K562 (cell line): ENCODE measurements around the gene EDDM13. TPM values are rescaled to one million over a fixed set of nuclear protein-coding genes. Genes with fewer than 3 reads are reported as not detected.
A peak's percentile ranks its signal among the peaks of the same experiment; 100 is the strongest.

ENCODE experiments used
- ARNT ChIP-seq, 2 experiments: fragments of 450-650 bp; IDR thresholded peaks; 2 replicates each; pipeline ENCODE4 v1.6.1; 2016; ENCODE audit warnings: mild to moderate bottlenecking in 1 of 2
- C11orf30 ChIP-seq: fragments of 450-650 bp; IDR thresholded peaks from 2 replicates; pipeline ENCODE4 v1.6.1; 2016; ENCODE audit warnings: low read depth, mild to moderate bottlenecking
- CREB3L1 ChIP-seq: fragments of 450-650 bp; IDR thresholded peaks from 2 replicates; pipeline ENCODE4 v1.6.1; 2014; ENCODE audit warnings: low read depth, mild to moderate bottlenecking, moderate library complexity, borderline replicate concordance
- HMG20B ChIP-seq: fragments of 250-450 bp; sonication (Bioruptor Pico); IDR thresholded peaks from 2 replicates; pipeline ENCODE4 v1.5.0; 2021; ENCODE audit warnings: mild to moderate bottlenecking
- HNRNPLL ChIP-seq: fragments of 200-400 bp; formaldehyde crosslinking; IDR thresholded peaks from 2 replicates; pipeline ENCODE4 v1.6.1; 2017; ENCODE audit warnings: low read length, low read depth, mild to moderate bottlenecking; ENCODE audit not compliant: poor library complexity, severe bottlenecking
- KLF13 ChIP-seq: fragments of 450-650 bp; IDR thresholded peaks from 2 replicates; pipeline ENCODE4 v1.6.1; 2016; ENCODE audit warnings: missing genetic modification characterization, low read depth, mild to moderate bottlenecking, missing compliant biosample characterization, moderate library complexity, borderline replicate concordance
- MAFK ChIP-seq: IDR thresholded peaks from 2 replicates; pipeline ENCODE4 v1.6.1; 2011; ENCODE audit warnings: low read length, improper control_type of control experiment
- MYBL2 ChIP-seq, 2 experiments: fragments of 450-650 bp in 1 of 2; sonication (generic) in 1 of 2; formaldehyde crosslinking in 1 of 2; IDR thresholded peaks; 2 replicates each; pipeline versions ENCODE4 v1.6.1 to v1.8.1; 2017 to 2022; ENCODE audit warnings: borderline replicate concordance in 1 of 2, inconsistent platforms in 1 of 2, low read depth in 1 of 2, mild to moderate bottlenecking in 1 of 2, missing genetic modification reagents in 1 of 2, moderate library complexity in 1 of 2
- NFIC ChIP-seq: fragments of 450-650 bp; IDR thresholded peaks from 2 replicates; pipeline ENCODE4 v1.6.1; 2017; ENCODE audit warnings: mild to moderate bottlenecking, inconsistent platforms
- SMARCC2 ChIP-seq: fragments of 450-650 bp; IDR thresholded peaks from 2 replicates; pipeline ENCODE4 v1.6.1; 2017; ENCODE audit warnings: antibody characterized with exemption, moderate library complexity, mild to moderate bottlenecking, low read depth
- TBP ChIP-seq: optimal IDR thresholded peaks from 2 replicates; pipeline ENCODE3; 2011; ENCODE audit warnings: low read depth, low read length, improper control_type of control experiment
- ZMIZ1 ChIP-seq, 2 experiments: fragments of 150-350 bp in 1 of 2; IDR thresholded peaks; 2 replicates each; pipeline ENCODE4 v1.6.1; 2012 to 2016; ENCODE audit warnings: low read depth in 2 of 2, low read length in 2 of 2, mild to moderate bottlenecking in 1 of 2, moderate library complexity in 1 of 2
- ZNF395 ChIP-seq: fragments of 200-800 bp; sonication (Bioruptor generic); IDR thresholded peaks from 2 replicates; pipeline ENCODE4 v1.6.1; 2017; ENCODE audit warnings: missing genetic modification characterization, missing compliant biosample characterization
- ZNF445 ChIP-seq: fragments of 250-450 bp; sonication (Bioruptor Pico); IDR thresholded peaks from 2 replicates; pipeline ENCODE4 v1.4.0; 2020; ENCODE audit warnings: low read depth, mild to moderate bottlenecking, moderate library complexity
- polyA plus RNA-seq, 8 experiments: library from polyadenylated mRNA; depleted of rRNA in 4 of 8; stranded (reverse) in 5 of 8; unstranded in 3 of 8; fragments of >200 nt; fragmentation: Nextera tagmentation in 2 of 8; fragmentation: Illumina TruSeq in 1 of 8; extraction: Ambion mirVana in 2 of 8; extraction: Trizol in 1 of 8; gene quantifications; 2 replicates each; pipeline versions ENCODE4 v1.2.1 to v1.2.3, GENCODE V29; 2011 to 2014; ENCODE audit warnings: inconsistent platforms in 1 of 8, missing spikeins in 1 of 8
- total RNA-seq, 7 experiments: library from RNA; depleted of rRNA in 6 of 7; stranded (reverse); fragments of >200 nt in 6 of 7; fragmentation: Illumina TruSeq in 2 of 7; extraction: Trizol in 2 of 7; gene quantifications; 2 replicates each; pipeline versions ENCODE4 v1.2.1 to v1.2.3, GENCODE V29; 2011 to 2021; ENCODE audit warnings: low replicate concordance in 1 of 7
- TF ChIP-seq, protein P1 (sequence below): fragments of 250-450 bp; sonication (Bioruptor Pico); IDR thresholded peaks from 2 replicates; pipeline ENCODE4 v1.8.0; 2022; ENCODE audit warnings: inconsistent platforms
- TF ChIP-seq, protein P2 (sequence below), 2 experiments: fragments of 200-800 bp in 1 of 2; sonication (Bioruptor generic) in 1 of 2; sonication (generic) in 1 of 2; formaldehyde crosslinking in 1 of 2; IDR thresholded peaks in 1 of 2; conservative IDR thresholded peaks in 1 of 2; 2 replicates each; pipeline versions ENCODE4 v1.5.0 to v1.6.1; 2016 to 2020; ENCODE audit warnings: missing compliant biosample characterization in 1 of 2, missing genetic modification characterization in 1 of 2, missing genetic modification reagents in 1 of 2

EDDM13 gene
- total and polyA plus RNA-seq, 9 of the 15 experiments (the other 6 are each of a cell fraction or from before 2014, with no cell fraction given): 2.0 to 7.7 (median 4.1) TPM

DNA sequence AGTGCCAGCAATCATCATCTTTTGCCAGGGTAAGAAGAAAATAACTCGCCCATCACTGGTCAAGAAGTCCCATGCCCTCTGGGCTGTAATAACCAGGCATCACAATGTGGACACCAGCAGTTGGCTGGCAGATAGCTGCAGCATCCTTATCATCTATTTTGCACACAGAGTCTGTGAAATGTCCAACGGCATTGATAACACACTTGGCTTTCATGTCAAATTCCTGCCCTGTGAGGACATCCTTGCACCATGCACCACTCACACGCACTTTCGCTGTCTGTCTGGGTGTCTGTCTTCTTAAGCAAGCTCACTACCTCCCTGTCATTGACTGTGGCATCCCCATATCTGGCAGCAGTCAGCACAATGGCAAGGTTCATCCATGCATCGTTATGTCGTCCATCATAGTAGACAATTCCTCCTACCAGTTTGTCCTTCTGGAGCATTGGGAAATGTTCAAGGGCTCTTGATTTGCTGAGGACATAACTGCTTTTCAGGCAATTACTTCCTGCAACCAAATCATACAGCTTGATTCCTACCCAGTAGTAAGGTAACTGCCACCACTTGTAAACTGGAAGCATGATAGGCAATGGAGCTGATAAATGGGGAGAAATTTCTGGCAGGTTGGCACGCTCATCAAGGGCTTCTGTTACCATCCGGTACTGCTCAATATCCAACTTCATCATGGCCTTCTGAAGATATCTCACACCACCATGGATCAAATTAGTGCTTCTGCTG lies 48.9 kb downstream of the EDDM13 start (continued):
- peak in 1 of 2 experiments; percentile 61; a peak in 1 of 4 replicates for TF ChIP-seq ZMIZ1 (IDR thresholded peaks at IDR 0.05; ENCODE audit: low read depth in 2 of 2, low read length in 2 of 2)
- TF ChIP-seq, protein P1, sequence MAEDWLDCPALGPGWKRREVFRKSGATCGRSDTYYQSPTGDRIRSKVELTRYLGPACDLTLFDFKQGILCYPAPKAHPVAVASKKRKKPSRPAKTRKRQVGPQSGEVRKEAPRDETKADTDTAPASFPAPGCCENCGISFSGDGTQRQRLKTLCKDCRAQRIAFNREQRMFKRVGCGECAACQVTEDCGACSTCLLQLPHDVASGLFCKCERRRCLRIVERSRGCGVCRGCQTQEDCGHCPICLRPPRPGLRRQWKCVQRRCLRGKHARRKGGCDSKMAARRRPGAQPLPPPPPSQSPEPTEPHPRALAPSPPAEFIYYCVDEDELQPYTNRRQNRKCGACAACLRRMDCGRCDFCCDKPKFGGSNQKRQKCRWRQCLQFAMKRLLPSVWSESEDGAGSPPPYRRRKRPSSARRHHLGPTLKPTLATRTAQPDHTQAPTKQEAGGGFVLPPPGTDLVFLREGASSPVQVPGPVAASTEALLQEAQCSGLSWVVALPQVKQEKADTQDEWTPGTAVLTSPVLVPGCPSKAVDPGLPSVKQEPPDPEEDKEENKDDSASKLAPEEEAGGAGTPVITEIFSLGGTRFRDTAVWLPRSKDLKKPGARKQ: no peak
- peak; percentile 63 for TF ChIP-seq NFIC
- no peak for TF ChIP-seq ZNF445
- TF ChIP-seq ZNF395 (CRISPR knock-in tag): no peak
- no peak for TF ChIP-seq TBP
- TF ChIP-seq CREB3L1: no peak
- no peak for TF ChIP-seq HMG20B (CRISPR knock-in tag)
- no peak for TF ChIP-seq SMARCC2
- TF ChIP-seq MAFK: no peak
- no peak for TF ChIP-seq HNRNPLL
- no peak for TF ChIP-seq ARNT (IDR thresholded peaks at IDR 0.05)
- TF ChIP-seq KLF13: no peak
- TF ChIP-seq, protein P2, sequence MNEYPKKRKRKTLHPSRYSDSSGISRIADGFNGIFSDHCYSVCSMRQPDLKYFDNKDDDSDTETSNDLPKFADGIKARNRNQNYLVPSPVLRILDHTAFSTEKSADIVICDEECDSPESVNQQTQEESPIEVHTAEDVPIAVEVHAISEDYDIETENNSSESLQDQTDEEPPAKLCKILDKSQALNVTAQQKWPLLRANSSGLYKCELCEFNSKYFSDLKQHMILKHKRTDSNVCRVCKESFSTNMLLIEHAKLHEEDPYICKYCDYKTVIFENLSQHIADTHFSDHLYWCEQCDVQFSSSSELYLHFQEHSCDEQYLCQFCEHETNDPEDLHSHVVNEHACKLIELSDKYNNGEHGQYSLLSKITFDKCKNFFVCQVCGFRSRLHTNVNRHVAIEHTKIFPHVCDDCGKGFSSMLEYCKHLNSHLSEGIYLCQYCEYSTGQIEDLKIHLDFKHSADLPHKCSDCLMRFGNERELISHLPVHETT (CRISPR knock-in tag; conservative IDR thresholded peaks at IDR 0.05 in 1 of 2, IDR thresholded peaks at IDR 0.05 in 1 of 2): peak in 1 of 2 experiments; percentile 45; a peak in 1 of 4 replicates
- no peak for TF ChIP-seq MYBL2 (IDR thresholded peaks at IDR 0.05; ENCODE audit: low read depth)
- no peak for TF ChIP-seq MYBL2 (CRISPR knock-in tag; IDR thresholded peaks at IDR 0.05; ENCODE audit: borderline replicate concordance)
- TF ChIP-seq C11orf30: no peak
